ENCODE data around the gene CAMTA1. TPM values are rescaled to one million over a fixed set of nuclear protein-coding genes. Genes with fewer than 3 reads are reported as not detected.

The CAMTA1 gene
- total RNA-seq, 1 experiment from 2014 or later, result 69.5 TPM

DNA sequence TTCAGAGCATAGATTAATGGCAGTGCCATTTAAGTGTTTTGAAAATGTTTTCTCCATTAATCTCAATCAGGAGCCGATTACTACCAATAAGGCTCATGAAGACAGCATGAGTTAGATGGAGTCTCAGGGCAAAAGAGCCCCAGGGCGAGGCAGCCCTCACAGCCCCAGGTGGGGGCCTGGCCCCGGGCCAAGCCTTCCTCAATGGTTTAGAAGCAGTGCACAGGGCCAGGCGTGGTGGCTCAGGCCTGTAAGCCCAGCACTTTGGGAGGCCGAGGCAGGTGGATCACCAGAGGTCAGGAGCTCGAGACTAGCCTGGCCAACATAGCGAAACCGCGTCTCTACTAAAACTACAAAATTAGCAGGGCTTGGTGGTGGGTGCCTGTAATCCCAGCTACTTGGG is 637.7 kb downstream of the CAMTA1 start:
- Histone ChIP-seq H2AFZ (ENCODE audit: low read depth, low read length, poor library complexity, severe bottlenecking) (no peak overlapping the region), H3K9me3 (ENCODE audit: control insufficient read depth in 1 of 2, insufficient read depth in 1 of 2, low read depth in 1 of 2, low read length in 2 of 2) (no peaks in the 10 kb centered on the region), H3K9me2 (ENCODE audit: insufficient read depth) (no peaks in the 10 kb centered on the region), H3K79me2 (ENCODE audit: insufficient read depth, low read length) (no peaks in the 10 kb centered on the region), H3K27me3 (ENCODE audit: insufficient read depth, low read length) (no peaks in the 10 kb centered on the region), H3K9ac (ENCODE audit: low read length) (no peak overlapping the region), H3K27ac (ENCODE audit: low read depth, low read length) (no peak overlapping the region), H3K4me2 (ENCODE audit: low read length) (no peak overlapping the region), H3K4me1 (ENCODE audit: control insufficient read depth in 1 of 2, insufficient read depth in 2 of 2, low read length in 2 of 2) (peaks cover 0 to under 1% of the 10 kb centered on the region in 2 experiments; a peak in 1 of 4 replicates), H3K36me3 (ENCODE audit: control insufficient read depth in 1 of 2, insufficient read depth in 2 of 2, low read length in 2 of 2) (no peaks in the 10 kb centered on the region), H3K4me3 (replicated peaks in 1 of 2; ENCODE audit: low read depth in 1 of 2, low read length in 2 of 2) (no peak overlapping the region), H4K20me1 (ENCODE audit: insufficient read depth) (no peaks in the 10 kb centered on the region)
- no TSS peak for BruUV-seq (replicated peaks)
- no peak for TF ChIP-seq SRF (IDR thresholded peaks at IDR 0.05; ENCODE audit: low read depth)
- TF ChIP-seq CBX3 (IDR thresholded peaks at IDR 0.05; ENCODE audit: low read depth), result no peak
- TF ChIP-seq, protein P1, sequence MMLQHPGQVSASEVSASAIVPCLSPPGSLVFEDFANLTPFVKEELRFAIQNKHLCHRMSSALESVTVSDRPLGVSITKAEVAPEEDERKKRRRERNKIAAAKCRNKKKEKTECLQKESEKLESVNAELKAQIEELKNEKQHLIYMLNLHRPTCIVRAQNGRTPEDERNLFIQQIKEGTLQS (IDR thresholded peaks at IDR 0.05), result no peak
- no peak for TF ChIP-seq POLR2AphosphoS5 (IDR thresholded peaks at IDR 0.05; ENCODE audit: low read depth, low read length)
- no peak for TF ChIP-seq TCF7L2 (IDR thresholded peaks at IDR 0.05; ENCODE audit: borderline replicate concordance, extremely low read depth, insufficient read depth, insufficient read length)
- no peak for TF ChIP-seq EZH2 (IDR thresholded peaks at IDR 0.05)
- TF ChIP-seq JUND (IDR thresholded peaks at IDR 0.05), result no peak
- TF ChIP-seq, protein P2, sequence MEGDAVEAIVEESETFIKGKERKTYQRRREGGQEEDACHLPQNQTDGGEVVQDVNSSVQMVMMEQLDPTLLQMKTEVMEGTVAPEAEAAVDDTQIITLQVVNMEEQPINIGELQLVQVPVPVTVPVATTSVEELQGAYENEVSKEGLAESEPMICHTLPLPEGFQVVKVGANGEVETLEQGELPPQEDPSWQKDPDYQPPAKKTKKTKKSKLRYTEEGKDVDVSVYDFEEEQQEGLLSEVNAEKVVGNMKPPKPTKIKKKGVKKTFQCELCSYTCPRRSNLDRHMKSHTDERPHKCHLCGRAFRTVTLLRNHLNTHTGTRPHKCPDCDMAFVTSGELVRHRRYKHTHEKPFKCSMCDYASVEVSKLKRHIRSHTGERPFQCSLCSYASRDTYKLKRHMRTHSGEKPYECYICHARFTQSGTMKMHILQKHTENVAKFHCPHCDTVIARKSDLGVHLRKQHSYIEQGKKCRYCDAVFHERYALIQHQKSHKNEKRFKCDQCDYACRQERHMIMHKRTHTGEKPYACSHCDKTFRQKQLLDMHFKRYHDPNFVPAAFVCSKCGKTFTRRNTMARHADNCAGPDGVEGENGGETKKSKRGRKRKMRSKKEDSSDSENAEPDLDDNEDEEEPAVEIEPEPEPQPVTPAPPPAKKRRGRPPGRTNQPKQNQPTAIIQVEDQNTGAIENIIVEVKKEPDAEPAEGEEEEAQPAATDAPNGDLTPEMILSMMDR (IDR thresholded peaks at IDR 0.05 in 2 of 3, conservative IDR thresholded peaks at IDR 0.05 in 1 of 3; ENCODE audit: borderline replicate concordance in 1 of 3, insufficient read depth in 1 of 3, low read depth in 2 of 3, low read length in 2 of 3), result no peak
- no peak for TF ChIP-seq ZNF274 (IDR thresholded peaks at IDR 0.05; ENCODE audit: low read depth, low read length)
- TF ChIP-seq ZFX (IDR thresholded peaks at IDR 0.05), result no peak
- TF ChIP-seq, protein P3, sequence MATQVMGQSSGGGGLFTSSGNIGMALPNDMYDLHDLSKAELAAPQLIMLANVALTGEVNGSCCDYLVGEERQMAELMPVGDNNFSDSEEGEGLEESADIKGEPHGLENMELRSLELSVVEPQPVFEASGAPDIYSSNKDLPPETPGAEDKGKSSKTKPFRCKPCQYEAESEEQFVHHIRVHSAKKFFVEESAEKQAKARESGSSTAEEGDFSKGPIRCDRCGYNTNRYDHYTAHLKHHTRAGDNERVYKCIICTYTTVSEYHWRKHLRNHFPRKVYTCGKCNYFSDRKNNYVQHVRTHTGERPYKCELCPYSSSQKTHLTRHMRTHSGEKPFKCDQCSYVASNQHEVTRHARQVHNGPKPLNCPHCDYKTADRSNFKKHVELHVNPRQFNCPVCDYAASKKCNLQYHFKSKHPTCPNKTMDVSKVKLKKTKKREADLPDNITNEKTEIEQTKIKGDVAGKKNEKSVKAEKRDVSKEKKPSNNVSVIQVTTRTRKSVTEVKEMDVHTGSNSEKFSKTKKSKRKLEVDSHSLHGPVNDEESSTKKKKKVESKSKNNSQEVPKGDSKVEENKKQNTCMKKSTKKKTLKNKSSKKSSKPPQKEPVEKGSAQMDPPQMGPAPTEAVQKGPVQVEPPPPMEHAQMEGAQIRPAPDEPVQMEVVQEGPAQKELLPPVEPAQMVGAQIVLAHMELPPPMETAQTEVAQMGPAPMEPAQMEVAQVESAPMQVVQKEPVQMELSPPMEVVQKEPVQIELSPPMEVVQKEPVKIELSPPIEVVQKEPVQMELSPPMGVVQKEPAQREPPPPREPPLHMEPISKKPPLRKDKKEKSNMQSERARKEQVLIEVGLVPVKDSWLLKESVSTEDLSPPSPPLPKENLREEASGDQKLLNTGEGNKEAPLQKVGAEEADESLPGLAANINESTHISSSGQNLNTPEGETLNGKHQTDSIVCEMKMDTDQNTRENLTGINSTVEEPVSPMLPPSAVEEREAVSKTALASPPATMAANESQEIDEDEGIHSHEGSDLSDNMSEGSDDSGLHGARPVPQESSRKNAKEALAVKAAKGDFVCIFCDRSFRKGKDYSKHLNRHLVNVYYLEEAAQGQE (IDR thresholded peaks at IDR 0.05; ENCODE audit: low read depth), result no peak
- no peak for TF ChIP-seq RAD21 (IDR thresholded peaks at IDR 0.05; ENCODE audit: low read depth)
- TF ChIP-seq, protein P4, sequence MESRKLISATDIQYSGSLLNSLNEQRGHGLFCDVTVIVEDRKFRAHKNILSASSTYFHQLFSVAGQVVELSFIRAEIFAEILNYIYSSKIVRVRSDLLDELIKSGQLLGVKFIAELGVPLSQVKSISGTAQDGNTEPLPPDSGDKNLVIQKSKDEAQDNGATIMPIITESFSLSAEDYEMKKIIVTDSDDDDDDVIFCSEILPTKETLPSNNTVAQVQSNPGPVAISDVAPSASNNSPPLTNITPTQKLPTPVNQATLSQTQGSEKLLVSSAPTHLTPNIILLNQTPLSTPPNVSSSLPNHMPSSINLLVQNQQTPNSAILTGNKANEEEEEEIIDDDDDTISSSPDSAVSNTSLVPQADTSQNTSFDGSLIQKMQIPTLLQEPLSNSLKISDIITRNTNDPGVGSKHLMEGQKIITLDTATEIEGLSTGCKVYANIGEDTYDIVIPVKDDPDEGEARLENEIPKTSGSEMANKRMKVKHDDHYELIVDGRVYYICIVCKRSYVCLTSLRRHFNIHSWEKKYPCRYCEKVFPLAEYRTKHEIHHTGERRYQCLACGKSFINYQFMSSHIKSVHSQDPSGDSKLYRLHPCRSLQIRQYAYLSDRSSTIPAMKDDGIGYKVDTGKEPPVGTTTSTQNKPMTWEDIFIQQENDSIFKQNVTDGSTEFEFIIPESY (IDR thresholded peaks at IDR 0.05; ENCODE audit: extremely low read depth, insufficient replicate concordance, low read length), result no peak
- no peak for TF ChIP-seq ELF1 (IDR thresholded peaks at IDR 0.05; ENCODE audit: borderline replicate concordance, low read depth)
- no peak for TF ChIP-seq YY1 (IDR thresholded peaks at IDR 0.05; ENCODE audit: extremely low read depth, insufficient replicate concordance, low read depth, low read length)
- TF ChIP-seq, protein P5, sequence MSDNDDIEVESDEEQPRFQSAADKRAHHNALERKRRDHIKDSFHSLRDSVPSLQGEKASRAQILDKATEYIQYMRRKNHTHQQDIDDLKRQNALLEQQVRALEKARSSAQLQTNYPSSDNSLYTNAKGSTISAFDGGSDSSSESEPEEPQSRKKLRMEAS (IDR thresholded peaks at IDR 0.05), result no peak
- no peak for TF ChIP-seq EZH2phosphoT487 (IDR thresholded peaks at IDR 0.05; ENCODE audit: borderline replicate concordance)
- ChIA-PET POLR2A (no interaction called here), RAD21 (ENCODE audit: low non-redundant PET in 1 of 2, low total read pairs in 2 of 2, uncharacterized antibody in 2 of 2, unreplicated experiment in 2 of 2) (no interaction called here), CTCF (no interaction called here)
- ATAC-seq, result no peak
- no peak for DNase-seq (ENCODE audit: low read depth, low spot score)
- intact Hi-C loops (cut with micrococcal nuclease), result no loop called here

Data from HCT116 (cell line).